NCI-H82 treated with DMSO at 0.1 percent for 48 hours (cell line): ENCODE results near the gene INSM1.
"Not testable (repeated sequence)": the region's sequence is repeated elsewhere in the genome, so short reads cannot be mapped to it uniquely, and the experiment has no call there.

Experiments
- DNase-seq: peaks from one replicate; lab custom pipeline; 2025; ENCODE audit not compliant: unreplicated experiment; lab: John Stamatoyannopoulos, UW

INSM1 gene

DNA sequence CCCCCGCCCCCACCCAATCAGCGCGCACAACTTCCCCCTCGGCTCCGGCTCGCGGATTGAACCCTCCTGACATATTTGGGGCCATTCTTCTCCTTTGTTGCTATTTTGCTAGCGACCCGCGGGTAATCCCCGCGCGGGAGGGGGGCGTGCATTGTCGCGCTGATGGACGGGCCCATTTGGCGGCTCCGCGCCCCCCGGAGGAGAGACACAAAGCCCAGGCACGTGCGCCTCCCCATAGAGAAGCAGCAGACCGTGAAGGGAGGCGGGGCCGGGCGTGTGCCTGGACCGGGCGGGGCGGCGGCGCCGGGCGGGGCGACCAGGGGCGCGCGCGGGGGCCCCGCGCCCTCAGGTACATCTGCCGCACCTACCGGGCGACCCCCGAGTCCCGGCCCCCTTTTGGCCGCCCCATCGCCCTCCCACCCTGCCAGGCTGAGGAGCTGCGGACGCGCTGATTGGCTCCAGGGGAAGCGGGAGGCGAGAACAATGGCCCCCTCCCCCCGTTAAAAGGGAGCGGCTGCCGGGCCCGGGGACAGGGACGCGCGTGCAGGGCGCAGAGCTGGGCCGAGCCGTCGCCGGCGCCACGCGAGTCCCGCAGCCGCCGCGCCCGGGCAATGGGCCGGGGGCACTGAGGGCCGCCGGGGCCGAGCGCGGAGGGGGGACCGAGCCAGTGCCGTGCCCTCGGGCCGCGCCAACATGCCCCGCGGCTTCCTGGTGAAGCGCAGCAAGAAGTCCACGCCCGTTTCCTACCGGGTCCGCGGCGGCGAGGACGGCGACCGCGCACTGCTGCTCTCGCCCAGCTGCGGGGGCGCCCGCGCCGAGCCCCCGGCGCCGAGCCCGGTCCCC, at the start of gene INSM1:
Gene INSM1 (plus strand): TSS at position 530 of the 843 bp plus-strand sequence. CDS start 164 bp downstream, at position 694.
- DNase-seq: peak; percentile 42

- no peak for DNase-seq
These were observed 49.3 kb upstream of the INSM1 start for GRCh38 chr20:20318365-20319161.

DNA sequence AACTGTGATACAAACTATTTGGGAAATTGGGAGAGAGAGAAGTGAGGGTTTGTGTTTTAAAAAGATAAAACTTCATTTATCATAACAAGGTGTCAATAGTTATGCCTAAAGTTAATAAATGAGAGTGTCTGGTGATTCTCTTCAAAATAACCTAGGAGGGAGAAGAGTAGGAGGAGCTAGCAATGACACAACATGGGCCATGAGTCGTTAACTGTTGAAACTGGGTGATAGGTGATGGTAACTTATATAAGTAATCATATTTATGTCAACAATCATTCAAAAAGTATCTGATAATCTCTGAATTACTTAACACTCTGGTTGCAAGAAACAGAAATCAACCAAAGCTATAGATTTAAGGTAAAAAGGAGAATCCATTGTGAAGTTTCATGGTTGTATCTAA, 46.8 kb upstream of the INSM1 start:
- DNase-seq: no peak

DNA sequence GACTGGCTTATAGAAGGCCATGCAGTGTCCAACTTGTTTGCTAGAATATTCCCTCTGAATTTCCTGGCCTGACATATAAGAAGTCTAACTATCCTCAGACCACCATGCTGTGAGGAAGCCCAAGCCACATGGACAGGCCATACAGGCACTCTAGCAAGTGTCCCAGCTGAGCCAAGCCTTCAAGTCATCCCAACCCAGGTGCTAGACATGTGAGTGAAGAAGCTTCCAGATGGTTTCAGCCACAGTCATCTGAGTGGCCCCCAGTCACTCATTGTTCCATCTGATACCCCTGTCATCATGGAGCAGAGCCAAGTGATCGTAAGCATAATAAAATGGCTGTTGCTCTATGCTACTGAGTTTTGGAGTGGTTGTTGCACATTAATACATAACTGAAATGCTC, 46.0 kb upstream of the INSM1 start:
- DNase-seq: no peak

- DNase-seq: no peak
These were observed 45.0 kb upstream of the INSM1 start for GRCh38 chr20:20322912-20323311.

DNA sequence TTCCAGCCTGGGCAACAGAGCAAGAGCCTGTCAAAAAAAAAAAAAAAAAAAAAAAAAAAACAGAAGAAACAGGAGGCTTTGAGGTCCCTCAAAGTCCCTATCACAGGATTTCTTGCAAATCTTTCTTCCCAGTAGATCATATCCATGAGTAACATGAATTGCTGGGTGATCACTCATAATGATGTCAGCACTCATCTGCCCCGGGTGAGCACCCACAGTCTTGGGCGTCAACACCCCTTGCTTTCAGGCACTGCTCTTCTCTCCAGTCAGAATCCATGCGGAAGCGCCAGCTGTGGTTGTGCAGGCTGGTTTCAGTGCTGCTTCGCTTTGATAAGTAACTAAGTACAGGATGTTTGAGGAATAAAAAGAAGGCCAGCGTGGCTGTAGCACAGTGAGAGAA, 40.2 kb upstream of the INSM1 start:
- no peak for DNase-seq

- no peak for DNase-seq
These were observed 38.3 kb upstream of the INSM1 start for GRCh38 chr20:20329564-20329963.

DNA sequence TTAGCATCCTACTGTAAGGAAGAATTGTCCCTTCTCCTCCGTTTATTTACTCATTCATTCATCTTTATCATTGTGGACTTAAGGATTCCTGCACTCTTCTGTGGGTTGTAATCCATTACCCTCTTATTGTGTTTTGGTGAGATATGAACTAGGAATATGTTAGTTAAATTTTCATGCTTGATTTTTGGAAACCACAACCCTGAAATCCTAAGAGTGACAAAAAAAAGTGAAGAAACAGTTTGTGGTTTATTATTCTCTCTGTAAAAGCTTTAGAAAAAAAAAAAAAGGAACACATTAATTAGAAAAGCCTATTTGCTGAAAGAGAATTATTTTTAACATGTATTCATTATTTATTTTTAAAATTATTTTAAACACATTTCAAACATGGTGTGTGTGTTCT, 36.7 kb upstream of the INSM1 start:
- no peak for DNase-seq

DNA sequence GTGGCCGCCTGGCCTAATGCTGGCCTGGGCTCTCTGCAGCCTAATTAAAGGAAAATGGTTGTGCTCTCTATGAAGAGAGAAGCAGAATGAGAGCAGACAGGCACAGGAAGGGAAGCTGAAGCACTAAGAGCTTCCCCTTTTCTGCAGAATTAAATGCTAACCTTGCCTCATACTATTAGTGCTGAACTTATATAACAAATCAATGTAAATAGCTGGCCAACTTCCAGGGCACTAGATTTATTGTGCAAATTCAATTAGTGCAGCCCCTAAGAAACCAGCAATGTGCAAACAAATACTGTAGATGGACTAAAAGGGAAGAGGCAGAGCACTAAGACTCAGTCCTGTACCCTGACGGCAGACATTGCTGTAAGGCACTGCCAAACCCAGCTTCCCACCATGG, 36.1 kb upstream of the INSM1 start:
- DNase-seq: no peak

GRCh38 chr20:20333866-20334265, 34.0 kb upstream of the INSM1 start:
- DNase-seq: no peak

DNA sequence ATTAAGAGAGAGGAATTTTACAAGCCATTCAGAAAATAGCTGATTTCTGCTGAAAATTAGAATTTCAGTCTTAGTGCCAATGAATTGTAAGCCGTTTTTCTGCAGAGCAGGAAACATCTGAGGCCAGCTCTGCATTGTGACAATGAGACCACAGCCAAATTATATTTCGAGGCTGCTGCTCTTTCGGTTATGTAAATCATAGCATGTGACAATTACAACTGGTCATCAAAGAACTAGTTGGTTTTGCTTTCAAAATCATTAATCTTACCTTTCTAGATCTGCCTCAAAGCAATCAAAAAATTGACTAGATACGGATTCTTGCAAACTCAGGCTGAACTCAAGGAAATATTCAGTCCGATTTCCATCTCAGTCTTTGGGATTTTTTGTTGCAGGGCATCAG, 33.4 kb upstream of the INSM1 start:
- DNase-seq: no peak

- DNase-seq: no peak
These were observed 29.7 kb upstream of the INSM1 start for GRCh38 chr20:20338133-20338730.

GRCh38 chr20:20340443-20340842, 27.5 kb upstream of the INSM1 start:
- DNase-seq: no peak

DNA sequence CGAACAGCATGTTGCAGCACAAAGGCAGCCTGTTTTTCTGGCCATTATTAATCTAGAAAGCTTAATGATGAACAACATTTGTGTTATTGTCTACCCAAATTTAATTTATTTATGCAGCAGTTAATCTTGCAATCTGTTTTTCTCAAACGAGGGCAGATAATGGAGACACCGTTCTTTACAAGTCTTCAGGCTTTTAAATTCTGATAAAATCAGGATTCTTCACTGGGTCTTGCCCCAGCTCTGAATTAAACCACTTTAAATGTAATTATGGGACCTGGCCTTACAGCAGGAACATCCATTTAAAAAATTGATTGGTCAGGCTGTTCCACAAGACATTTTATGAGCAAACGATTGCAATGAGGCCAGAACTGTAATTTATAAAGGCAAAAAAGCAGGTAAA, 26.5 kb upstream of the INSM1 start:
- DNase-seq: no peak

DNA sequence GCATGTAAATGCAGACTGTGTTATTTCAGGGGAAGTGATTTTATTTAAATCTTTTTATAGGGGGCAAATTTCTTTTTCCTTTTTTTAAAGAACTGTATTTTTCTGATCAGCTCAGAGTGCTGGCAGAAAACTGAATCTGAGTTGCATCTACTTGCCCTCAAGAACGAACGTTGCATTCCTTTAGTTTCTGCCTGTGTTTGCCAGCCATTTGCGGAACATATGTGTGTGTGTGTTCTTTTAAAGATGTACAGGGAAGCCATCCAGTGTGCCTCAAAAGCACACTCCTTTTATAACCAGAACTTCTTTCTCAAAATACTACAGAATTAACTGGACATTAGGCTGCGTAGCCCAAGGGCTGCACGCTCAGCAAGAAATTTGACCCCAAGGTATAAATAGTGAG, 25.8 kb upstream of the INSM1 start:
- no peak for DNase-seq

DNA sequence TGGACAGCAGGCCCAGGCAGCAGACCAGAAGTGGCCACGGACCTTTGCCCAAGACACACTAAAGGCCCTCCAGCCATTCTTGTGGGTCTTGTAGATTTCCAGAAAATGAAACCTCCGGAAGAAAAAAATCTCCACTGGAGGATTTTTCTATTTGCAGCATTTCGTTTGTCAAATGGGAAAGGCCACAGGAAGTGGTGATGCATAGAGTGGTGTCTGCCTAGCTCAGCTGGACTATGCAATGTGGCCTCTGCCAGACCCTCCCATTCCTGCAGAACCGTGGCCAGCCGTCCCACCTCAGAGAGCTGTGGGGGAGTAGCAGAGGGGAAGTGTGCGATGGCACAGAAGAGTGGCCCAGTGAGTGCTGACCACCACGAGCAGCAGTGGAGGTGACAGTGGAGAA, 24.0 kb upstream of the INSM1 start:
- DNase-seq: no peak

GRCh38 chr20:20344476-20344875, 23.4 kb upstream of the INSM1 start:
- no peak for DNase-seq

- no peak for DNase-seq
These were observed 14.3 kb upstream of the INSM1 start for GRCh38 chr20:20353576-20353975.

DNA sequence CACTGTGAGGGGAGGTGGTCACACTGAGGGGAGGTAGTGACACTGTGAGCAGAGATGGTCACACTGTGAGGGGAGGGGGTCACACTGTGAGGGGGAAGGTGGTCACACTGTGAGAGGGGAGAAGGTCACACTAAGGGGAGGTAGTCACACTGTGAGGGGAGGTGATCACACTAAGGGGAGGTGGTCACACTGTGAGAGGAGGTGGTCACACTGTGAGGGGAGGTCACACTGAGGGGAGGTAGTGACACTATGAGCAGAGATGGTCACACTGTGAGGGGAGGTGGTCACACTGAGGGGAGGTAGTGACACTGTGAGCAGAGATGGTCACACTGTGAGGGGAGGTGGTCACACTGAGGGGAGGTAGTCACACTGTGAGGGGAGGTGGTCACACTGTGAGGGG, 12.4 kb upstream of the INSM1 start:
- not testable (repeated sequence) for DNase-seq

DNA sequence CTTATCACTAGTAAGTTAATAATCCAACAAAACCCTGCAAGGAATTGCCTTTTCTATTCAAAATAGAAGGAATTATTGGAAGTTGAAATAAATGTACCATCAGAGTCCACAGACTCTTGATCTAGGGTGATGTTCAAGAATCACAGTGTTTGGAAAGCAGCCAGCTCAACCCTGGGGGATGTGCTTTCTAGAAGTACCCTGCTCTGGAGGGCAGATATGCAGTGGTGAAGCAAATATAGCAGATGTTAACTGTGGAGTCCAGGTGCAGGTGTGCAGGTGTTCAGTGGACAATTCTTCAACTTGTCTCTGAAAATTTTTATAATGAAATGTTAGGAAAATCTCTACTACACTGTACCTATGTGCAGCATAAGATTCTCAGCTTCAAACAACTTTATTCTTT, 9.1 kb upstream of the INSM1 start:
- DNase-seq: no peak

GRCh38 chr20:20359628-20360027, 8.3 kb upstream of the INSM1 start:
- no peak for DNase-seq

DNA sequence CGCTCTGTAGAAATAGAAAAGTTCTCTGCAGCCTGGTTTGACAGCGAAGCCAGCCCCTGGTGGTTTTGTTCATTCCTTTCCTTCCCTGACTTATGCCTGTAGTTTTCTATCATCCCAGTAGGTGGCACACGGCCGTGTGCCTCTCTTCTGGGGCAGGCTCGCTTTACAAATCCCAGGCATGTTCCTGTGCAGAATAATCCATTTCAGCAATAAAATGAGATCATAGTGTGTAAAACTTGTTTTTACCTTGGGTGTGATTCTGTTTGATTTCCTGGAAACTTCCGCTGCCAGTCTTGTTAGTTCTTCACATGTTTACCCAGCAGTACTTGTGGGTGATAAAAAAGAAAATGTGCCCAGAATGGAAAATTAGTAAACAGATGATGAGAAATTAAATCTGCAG, 7.4 kb upstream of the INSM1 start:
- DNase-seq: peak; percentile 68
